Measurements from ENCODE around the gene COQ8B.
A peak's percentile ranks its signal among the peaks of the same experiment; 100 is the strongest.

COQ8B gene

GRCh38 chr19:40750058-40750873 lies 33.6 kb upstream of the COQ8B start, which contains the start of gene ACTMAP:
TSS of gene ACTMAP (minus strand) at chr19:40750477. CDS start at chr19:40749803, 674 bp downstream.
- DNase-seq (ENCODE audit: extremely low read depth, low read depth), result peak; percentile 99
- peak within 1 kb of the TSS; percentile 95 for H3K4me3 ChIP-seq (replicated peaks; ENCODE audit: low read depth, low read length)
- TF ChIP-seq CTCF (IDR thresholded peaks at IDR 0.05; ENCODE audit: low read depth, low read length, missing control alignments), result no peak

- no peak for TF ChIP-seq CTCF (IDR thresholded peaks at IDR 0.05; ENCODE audit: low read depth, low read length, missing control alignments)
- DNase-seq (ENCODE audit: extremely low read depth, low read depth), result no peak
Measured at GRCh38 chr19:40747536-40747935, 30.9 kb upstream of the COQ8B start.

GRCh38 chr19:40745402-40745780 lies 28.7 kb upstream of the COQ8B start:
- no peak for TF ChIP-seq CTCF (IDR thresholded peaks at IDR 0.05; ENCODE audit: low read depth, low read length, missing control alignments)
- no peak overlapping the region for H3K4me3 ChIP-seq (replicated peaks; ENCODE audit: low read depth, low read length)
- DNase-seq (ENCODE audit: extremely low read depth, low read depth), result no peak

More at GRCh38 chr19:40747536-40747935, 30.9 kb upstream of the COQ8B start:
- H3K4me3 ChIP-seq (replicated peaks; ENCODE audit: low read depth, low read length), result no peak overlapping the region

- H3K4me3 ChIP-seq (replicated peaks; ENCODE audit: low read depth, low read length), result no peak overlapping the region
- no peak for DNase-seq (ENCODE audit: extremely low read depth, low read depth)
- TF ChIP-seq CTCF (IDR thresholded peaks at IDR 0.05; ENCODE audit: low read depth, low read length, missing control alignments), result no peak
Measured at GRCh38 chr19:40744554-40745401, 28.1 kb upstream of the COQ8B start.

- no peak overlapping the region for H3K4me3 ChIP-seq (replicated peaks; ENCODE audit: low read depth, low read length)
- TF ChIP-seq CTCF (IDR thresholded peaks at IDR 0.05; ENCODE audit: low read depth, low read length, missing control alignments), result no peak
- DNase-seq (ENCODE audit: extremely low read depth, low read depth), result no peak
Measured at GRCh38 chr19:40743926-40744325, 27.2 kb upstream of the COQ8B start.

- no peak overlapping the region for H3K4me3 ChIP-seq (replicated peaks; ENCODE audit: low read depth, low read length)
- TF ChIP-seq CTCF (IDR thresholded peaks at IDR 0.05; ENCODE audit: low read depth, low read length, missing control alignments), result no peak
- no peak for DNase-seq (ENCODE audit: extremely low read depth, low read depth)
Measured at GRCh38 chr19:40742886-40743285, 26.2 kb upstream of the COQ8B start.
